Mucosa of descending colon (tissue), 3 donors: ENCODE data around the gene SRL. TPM values are rescaled to one million over a fixed set of nuclear protein-coding genes. Genes with fewer than 3 reads are reported as not detected.

Experiments used
- ATAC-seq: fragments of 200-7000 bp; cut with Tn5 transposase; one replicate; pipeline ENCODE4 v1.9.1; 2020; ENCODE audit warnings: mild to moderate bottlenecking, moderate library complexity
- DNase-seq, 3 donors: peaks; one replicate each; pipeline ENCODE4 v3.0.0-alpha.2; 2020
- H3K36me3 ChIP-seq: fragments of 200-600 bp; one replicate; pipeline ENCODE4 v1.8.0; 2021; ENCODE audit warnings: low read depth, mild to moderate bottlenecking
- H3K4me1 ChIP-seq: fragments of 200-600 bp; one replicate; pipeline ENCODE4 v1.8.0; 2021; ENCODE audit warnings: low read depth, mild to moderate bottlenecking
- H3K4me3 ChIP-seq: fragments of 200-600 bp; one replicate; pipeline ENCODE4 v1.8.0; 2021; ENCODE audit warnings: mild to moderate bottlenecking
- H3K9me3 ChIP-seq: fragments of 200-600 bp; one replicate; pipeline ENCODE4 v1.8.0; 2021; ENCODE audit warnings: mild to moderate bottlenecking
- intact Hi-C, 2 donors: fragments of 100-400 bp; cut with DNase I in 1 of 2; cut with micrococcal nuclease in 1 of 2; formaldehyde crosslinking; loops; one replicate each; pipeline versions ENCODE4 v1.11.0 to v1.11.1; 2022; cut with DNase I, micrococcal nuclease
- total RNA-seq, 3 donors: library from RNA; stranded (reverse); fragmentation: NEBNext Ultra II Directional in 2 of 3; extraction: Animal tissue kit (Norgen Biotek cat#: 25700) in 2 of 3; gene quantifications; one replicate each; pipeline versions ENCODE4 v1.2.1 to v1.2.4, GENCODE V29; 2021 to 2023
- TF ChIP-seq, protein P1 (sequence below): fragments of 200-600 bp; IDR thresholded peaks from one replicate; pipeline ENCODE4 v1.8.0; 2022; ENCODE audit warnings: antibody characterized with exemption, mild to moderate bottlenecking
- donor health status: DM: no; HTN: no; CAD: no; lungs with moderate emphysema.
- donor health status: DM: no; HTN: no; CAD: no.
- donor health status: DM: no; HTN: yes; CAD: no.

The SRL gene
- total RNA-seq, 3 donors from 2014 or later = 0.35 to 1.2 (median 0.41) TPM

DNA sequence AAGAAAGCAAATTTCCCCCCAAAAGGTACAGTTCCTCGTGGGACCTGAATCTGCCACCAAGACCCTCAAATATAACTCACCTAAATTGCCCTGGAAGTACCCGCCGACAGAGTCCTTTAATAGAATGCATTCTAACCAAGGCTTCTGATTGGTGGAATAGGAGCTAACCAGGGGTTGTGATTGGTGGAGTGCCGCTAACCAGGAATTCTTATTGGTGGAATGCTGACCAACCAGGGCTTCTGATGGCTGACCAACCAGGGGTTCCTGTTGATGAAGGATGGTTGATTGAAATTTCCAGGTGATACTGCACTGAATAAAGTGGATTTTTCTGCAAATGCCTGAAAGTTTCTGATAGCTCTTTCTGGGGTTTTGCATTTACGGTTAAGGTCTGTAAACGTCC is 24.5 kb upstream of the SRL start:
- intact Hi-C loops = no loop called here
- Histone ChIP-seq H3K36me3 (no peaks in the 10 kb centered on the region), H3K4me3 (no peak overlapping the region), H3K4me1 (peaks cover 26% of the 10 kb centered on the region), H3K9me3 (no peaks in the 10 kb centered on the region)
- DNase-seq (no peak), ATAC-seq (no peak)
- TF ChIP-seq, protein P1, sequence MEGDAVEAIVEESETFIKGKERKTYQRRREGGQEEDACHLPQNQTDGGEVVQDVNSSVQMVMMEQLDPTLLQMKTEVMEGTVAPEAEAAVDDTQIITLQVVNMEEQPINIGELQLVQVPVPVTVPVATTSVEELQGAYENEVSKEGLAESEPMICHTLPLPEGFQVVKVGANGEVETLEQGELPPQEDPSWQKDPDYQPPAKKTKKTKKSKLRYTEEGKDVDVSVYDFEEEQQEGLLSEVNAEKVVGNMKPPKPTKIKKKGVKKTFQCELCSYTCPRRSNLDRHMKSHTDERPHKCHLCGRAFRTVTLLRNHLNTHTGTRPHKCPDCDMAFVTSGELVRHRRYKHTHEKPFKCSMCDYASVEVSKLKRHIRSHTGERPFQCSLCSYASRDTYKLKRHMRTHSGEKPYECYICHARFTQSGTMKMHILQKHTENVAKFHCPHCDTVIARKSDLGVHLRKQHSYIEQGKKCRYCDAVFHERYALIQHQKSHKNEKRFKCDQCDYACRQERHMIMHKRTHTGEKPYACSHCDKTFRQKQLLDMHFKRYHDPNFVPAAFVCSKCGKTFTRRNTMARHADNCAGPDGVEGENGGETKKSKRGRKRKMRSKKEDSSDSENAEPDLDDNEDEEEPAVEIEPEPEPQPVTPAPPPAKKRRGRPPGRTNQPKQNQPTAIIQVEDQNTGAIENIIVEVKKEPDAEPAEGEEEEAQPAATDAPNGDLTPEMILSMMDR = no peak

DNA sequence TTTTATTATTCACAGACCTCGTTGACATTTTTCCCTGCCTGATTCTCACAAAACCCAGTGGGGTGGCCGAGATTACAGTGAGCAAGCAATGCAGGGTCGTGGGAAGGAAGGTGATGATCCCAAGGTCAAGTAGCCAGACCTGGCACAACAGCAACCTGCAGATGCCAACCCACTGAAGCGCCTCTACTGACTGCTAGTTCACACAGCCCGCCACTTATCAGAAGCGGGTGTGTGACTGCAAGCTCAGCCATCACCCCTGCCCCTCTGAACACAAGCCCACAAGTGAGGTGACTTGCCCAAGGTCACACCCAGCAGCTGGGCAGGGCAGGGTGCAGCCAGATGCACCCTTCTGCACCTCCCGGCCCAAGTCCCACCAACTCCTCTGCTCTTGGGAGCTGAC is 23.8 kb upstream of the SRL start:
- ATAC-seq (no peak), DNase-seq (no peak)
- Histone ChIP-seq H3K4me1 (peaks cover 20% of the 10 kb centered on the region), H3K36me3 (no peaks in the 10 kb centered on the region), H3K9me3 (no peaks in the 10 kb centered on the region), H3K4me3 (no peak overlapping the region)
- intact Hi-C loops = no loop called here
- TF ChIP-seq, protein P1 = no peak

DNA sequence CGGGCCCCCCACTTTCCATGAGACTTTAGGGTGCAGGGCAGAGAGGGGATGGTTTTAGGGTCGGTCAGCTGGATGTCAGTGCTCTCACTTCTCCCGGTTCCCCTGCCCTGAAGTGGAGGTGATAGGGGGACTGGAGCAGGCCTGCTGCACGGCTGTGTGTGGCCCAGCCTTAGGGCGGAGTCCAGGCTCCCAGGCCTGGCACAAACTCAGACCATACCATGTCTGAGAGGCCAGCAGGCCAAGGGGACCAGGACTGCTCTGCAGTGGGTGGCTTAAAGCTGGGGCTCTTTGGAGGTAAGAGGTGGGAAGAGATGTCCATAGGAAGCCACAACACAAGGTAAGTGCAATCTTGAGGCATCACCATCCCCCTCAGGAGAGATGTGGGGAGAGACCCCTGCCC is 22.7 kb upstream of the SRL start:
- H3K4me1 ChIP-seq = peaks cover 23% of the 10 kb centered on the region
- TF ChIP-seq, protein P1 = no peak
- H3K9me3 ChIP-seq = no peaks in the 10 kb centered on the region
- H3K4me3 ChIP-seq = no peak overlapping the region
- intact Hi-C loops = no loop called here
- peak in 1 of 3 donors; percentile 47 for DNase-seq
- ATAC-seq = no peak
- no peaks in the 10 kb centered on the region for H3K36me3 ChIP-seq

DNA sequence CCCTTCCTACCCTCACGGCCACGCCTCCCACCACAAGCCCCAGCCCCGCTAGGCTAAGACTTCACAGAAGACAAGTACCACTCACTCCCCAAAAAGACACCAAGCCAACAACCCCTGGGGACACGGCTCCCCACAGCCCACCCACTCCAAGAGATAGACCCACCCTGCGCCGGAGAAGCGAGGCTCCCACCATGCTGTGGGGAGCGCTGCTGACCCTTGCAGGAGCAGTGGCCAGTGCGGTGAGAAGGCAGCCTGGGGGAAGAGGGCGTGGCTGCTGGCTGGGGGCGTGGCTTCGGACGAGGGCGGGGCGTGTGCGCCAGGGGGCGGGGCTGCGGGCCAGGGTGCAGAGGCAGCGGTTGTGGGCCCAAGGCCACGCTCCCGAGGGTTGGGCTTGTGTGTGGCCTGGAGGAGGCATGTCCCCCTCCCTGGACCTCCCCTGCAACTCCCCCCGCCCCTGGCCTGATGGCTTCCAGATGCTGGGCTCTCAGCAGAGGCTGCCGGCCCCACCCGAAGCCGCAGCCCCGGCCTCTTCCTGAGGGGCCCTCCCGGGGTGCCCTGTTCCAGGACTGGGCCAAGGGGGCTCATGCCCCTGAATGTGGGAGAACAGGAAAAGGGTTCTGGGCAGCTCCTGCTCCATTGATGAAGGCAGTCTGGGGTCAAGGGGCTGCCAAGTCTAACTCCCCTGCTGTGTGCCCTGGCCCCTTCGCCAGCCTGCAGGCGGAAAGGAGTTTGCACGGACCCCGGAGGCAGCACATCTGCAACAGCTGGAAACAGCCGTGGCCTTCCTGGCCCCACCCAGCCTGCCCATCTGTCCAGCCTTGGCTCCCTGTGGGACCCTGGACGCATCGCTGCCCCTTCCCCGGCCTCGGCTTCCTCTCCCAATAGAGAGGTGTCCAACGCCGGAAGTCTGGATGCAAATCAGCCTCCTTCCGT is 21.9 kb upstream of the SRL start:
- peaks cover 24% of the 10 kb centered on the region for H3K4me1 ChIP-seq
- H3K4me3 ChIP-seq = no peak overlapping the region
- intact Hi-C loops = no loop called here

DNA sequence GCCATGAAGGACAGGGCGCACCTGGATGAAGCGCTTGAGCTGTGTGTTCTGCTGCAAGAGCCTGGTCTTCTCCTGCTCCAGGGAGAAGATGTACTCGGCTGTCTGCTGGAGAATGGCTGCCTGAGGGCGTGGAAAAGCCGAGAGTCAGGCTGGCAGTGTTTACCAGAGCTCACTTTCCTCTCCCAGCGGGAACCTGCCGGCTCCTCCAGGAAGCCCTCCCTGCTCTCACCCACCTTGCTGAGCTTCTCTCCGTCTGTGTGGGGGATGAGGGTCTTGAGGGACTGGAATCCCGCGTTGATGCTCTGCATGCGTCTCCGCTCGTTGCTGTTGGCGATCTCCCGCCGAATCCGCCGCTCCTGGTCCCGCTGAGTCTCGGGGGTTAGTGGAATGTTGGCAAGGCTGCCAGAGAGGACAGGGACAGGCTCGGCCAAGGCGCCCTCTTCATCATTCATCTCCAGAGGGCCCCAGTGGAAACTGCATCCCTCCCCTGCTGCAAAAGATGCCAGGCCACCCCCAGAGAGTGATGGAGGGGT is 20.5 kb upstream of the SRL start:
- no peak for DNase-seq
- no peak for ATAC-seq
- TF ChIP-seq, protein P1 = no peak
- Histone ChIP-seq H3K4me1 (peaks cover 24% of the 10 kb centered on the region), H3K9me3 (no peaks in the 10 kb centered on the region), H3K36me3 (no peaks in the 10 kb centered on the region), H3K4me3 (no peak overlapping the region)
- intact Hi-C loops = no loop called here

More for the DNA sequence above, 21.9 kb upstream of the SRL start:
- ATAC-seq (peak; percentile 65), DNase-seq (peak; percentile 71 to 86 (median 77))
- Histone ChIP-seq H3K9me3 (no peaks in the 10 kb centered on the region), H3K36me3 (no peaks in the 10 kb centered on the region)
- TF ChIP-seq, protein P1 = no peak
